Stimulated activated CD8-positive, alpha-beta memory T cell treated with anti-CD3 and anti-CD28 coated beads, Interleukin-15, amount 100 ng/mL, for 48 hours (primary cell): ENCODE data around the gene WFS1.

ENCODE experiments used
- DNase-seq, 2 donors: peaks; one replicate each; pipeline ENCODE4 v3.0.0-alpha.2; 2020; ENCODE audit warnings: low read depth in 2 of 2

WFS1 gene

GRCh38 chr4:6262176-6262575 lies 7.5 kb upstream of the WFS1 start:
- DNase-seq: no peak

GRCh38 chr4:6262847-6263487 lies 6.7 kb upstream of the WFS1 start:
- no peak for DNase-seq

- DNase-seq: no peak
These were observed 6.0 kb upstream of the WFS1 start for GRCh38 chr4:6263526-6264224.

GRCh38 chr4:6264225-6264540 lies 5.5 kb upstream of the WFS1 start:
- no peak for DNase-seq

- DNase-seq: no peak
These were observed 4.1 kb upstream of the WFS1 start for GRCh38 chr4:6265546-6265945.

GRCh38 chr4:6267573-6267972 lies 2.1 kb upstream of the WFS1 start:
- no peak for DNase-seq

- no peak for DNase-seq
These were observed 717 bp upstream of the WFS1 start for GRCh38 chr4:6268650-6269615.

- DNase-seq: no peak
These were observed 1.0 kb downstream of the WFS1 start for GRCh38 chr4:6270636-6271121.

- DNase-seq: no peak
These were observed 1.6 kb downstream of the WFS1 start for GRCh38 chr4:6271206-6271605.

- DNase-seq: no peak
These were observed 2.2 kb downstream of the WFS1 start for GRCh38 chr4:6271701-6272465.

- DNase-seq: no peak
These were observed 3.4 kb downstream of the WFS1 start for GRCh38 chr4:6272863-6273660.

GRCh38 chr4:6273661-6273990 lies 4.0 kb downstream of the WFS1 start:
- DNase-seq: no peak

GRCh38 chr4:6275351-6275750 lies 5.7 kb downstream of the WFS1 start:
- no peak for DNase-seq

- no peak for DNase-seq
These were observed 6.5 kb downstream of the WFS1 start for GRCh38 chr4:6275898-6276806.

- no peak for DNase-seq
These were observed 7.6 kb downstream of the WFS1 start for GRCh38 chr4:6277139-6277802.

GRCh38 chr4:6277935-6278800 lies 8.5 kb downstream of the WFS1 start:
- DNase-seq: no peak

- no peak for DNase-seq
These were observed 9.1 kb downstream of the WFS1 start for GRCh38 chr4:6278801-6279197.

- DNase-seq: no peak
These were observed 10.1 kb downstream of the WFS1 start for GRCh38 chr4:6279582-6280289.
